K562 (cell line): ENCODE measurements around the gene NR2F1. TPM values are rescaled to one million over a fixed set of nuclear protein-coding genes. Genes with fewer than 3 reads are reported as not detected.

ENCODE experiments used
- ATAC-seq: fragments of 200-7000 bp; cut with Tn5 transposase; 3 replicates; pipeline ENCODE4 v1.9.1; 2020; ENCODE audit warnings: moderate library complexity
- BruUV-seq: library from RNA; stranded (reverse); fragments of 400-500 nt; replicated peaks from 2 replicates; lab custom pipeline; 2021; lab: Mats Ljungman, UMichigan
- CTCF ChIA-PET: fragments of 300-600 bp; formaldehyde crosslinking; extraction: SDS; loops from one replicate; lab custom pipeline; 2021; ENCODE audit warnings: low intra/inter-chr PET ratio; lab: Yijun Ruan, JAX
- POLR2A ChIA-PET: fragments of 300-600, 350-650 bp; sonication (Branson Sonifier 250); formaldehyde crosslinking; extraction: SDS; loops from one replicate; lab custom pipeline; 2021; ENCODE audit warnings: antibody characterized with exemption, inconsistent platforms; lab: Yijun Ruan, JAX
- DNase-seq, 4 experiments: peaks; one replicate each; pipeline versions ENCODE4 v3.0.0 to v3.0.0-alpha.2; 2011 to 2018; ENCODE audit warnings: low spot score in 3 of 4, mixed read lengths in 3 of 4; ENCODE audit errors: extremely low read depth in 1 of 4
- FAIRE-seq: peaks from 2 replicates; lab custom pipeline; 2011; peaks lifted over from hg19 to GRCh38; lab: Jason Lieb, UNC
- H2AFZ ChIP-seq: 2 replicates; pipeline ENCODE4 v1.6.0; 2011; ENCODE audit warnings: low read depth, low read length, control low read depth, inconsistent platforms
- H3K27ac ChIP-seq: fragments of 200-600 bp; 3 replicates; pipeline ENCODE4 v1.8.0; 2011; ENCODE audit warnings: low read depth, mild to moderate bottlenecking, control low read depth, inconsistent platforms, low read length, moderate library complexity, mixed read lengths; ENCODE audit errors: extremely low read depth
- H3K27me3 ChIP-seq, 2 experiments: fragments of 300-600 bp in 1 of 2; 2 replicates in 1 of 2; 3 replicates in 1 of 2; pipeline versions ENCODE4 v1.6.0 to v1.8.0; 2011; ENCODE audit warnings: inconsistent platforms in 2 of 2, low read length in 2 of 2, mild to moderate bottlenecking in 1 of 2, mixed read lengths in 1 of 2, moderate library complexity in 1 of 2; ENCODE audit not compliant: control insufficient read depth in 2 of 2, insufficient read depth in 2 of 2
- H3K36me3 ChIP-seq: fragments of 300-600 bp; 3 replicates; pipeline ENCODE4 v1.8.0; 2011; ENCODE audit warnings: mild to moderate bottlenecking, low read length, inconsistent platforms; ENCODE audit not compliant: control insufficient read depth, insufficient read depth
- H3K4me1 ChIP-seq, 2 experiments: fragments of 200-600 bp in 1 of 2; replicated peaks in 1 of 2; 2 replicates in 1 of 2; 3 replicates in 1 of 2; pipeline versions ENCODE4 v1.5.1 to v1.8.0; 2011; ENCODE audit warnings: inconsistent platforms in 2 of 2, low read length in 2 of 2, mild to moderate bottlenecking in 1 of 2, mixed read lengths in 1 of 2, moderate library complexity in 1 of 2; ENCODE audit not compliant: control insufficient read depth in 2 of 2, insufficient read depth in 2 of 2
- H3K4me2 ChIP-seq: 2 replicates; pipeline ENCODE4 v1.6.1; 2011; ENCODE audit warnings: low read length, control low read depth, inconsistent platforms, mixed read lengths; ENCODE audit not compliant: insufficient read depth
- H3K4me3 ChIP-seq: fragments of 200-600 bp; sonication (generic), shearing (Covaris generic); 2 replicates; pipeline ENCODE4 v1.5.1; 2016; ENCODE audit warnings: control low read depth, inconsistent platforms
- H3K79me2 ChIP-seq: fragments of 200-600 bp; 3 replicates; pipeline ENCODE4 v1.8.0; 2011; ENCODE audit warnings: low read length, inconsistent platforms; ENCODE audit not compliant: control insufficient read depth, insufficient read depth
- H3K9ac ChIP-seq, 2 experiments: 2 replicates each; pipeline versions ENCODE4 v1.6.0 to v1.6.1; 2011; ENCODE audit warnings: low read depth in 2 of 2, low read length in 2 of 2, control low read depth in 1 of 2, inconsistent platforms in 1 of 2, mild to moderate bottlenecking in 1 of 2, mixed read lengths in 1 of 2; ENCODE audit not compliant: insufficient read depth in 1 of 2
- H3K9me1 ChIP-seq: one replicate; pipeline ENCODE4 v1.6.0; 2011; ENCODE audit warnings: inconsistent platforms, mild to moderate bottlenecking, low read length, moderate library complexity; ENCODE audit not compliant: control insufficient read depth, insufficient read depth
- H3K9me3 ChIP-seq: replicated peaks from 2 replicates; pipeline ENCODE4 v1.5.1; 2011; ENCODE audit warnings: low read depth, low read length, inconsistent platforms; ENCODE audit not compliant: control insufficient read depth, insufficient read depth
- H4K20me1 ChIP-seq: replicated peaks from 2 replicates; pipeline ENCODE4 v1.6.1; 2011; ENCODE audit warnings: low read length, inconsistent platforms, mixed read lengths; ENCODE audit not compliant: control insufficient read depth, insufficient read depth
- CBFA2T3 ChIP-seq: fragments of 450-650 bp; IDR thresholded peaks from 2 replicates; pipeline ENCODE4 v1.6.1; 2017
- CHCHD3 ChIP-seq: fragments of 250-450 bp; sonication (Bioruptor Pico); IDR thresholded peaks from 2 replicates; pipeline ENCODE4 v2.1.2; 2022; ENCODE audit warnings: mild to moderate bottlenecking
- CREB1 ChIP-seq, 2 experiments: sonication (generic) in 1 of 2; formaldehyde crosslinking in 1 of 2; IDR thresholded peaks; 2 replicates each; pipeline versions ENCODE4 v1.6.1 to v1.8.0; 2012 to 2022; ENCODE audit warnings: inconsistent platforms in 1 of 2, mild to moderate bottlenecking in 1 of 2, missing genetic modification reagents in 1 of 2, moderate library complexity in 1 of 2
- FOXJ3 ChIP-seq: sonication (generic); formaldehyde crosslinking; IDR thresholded peaks from 2 replicates; pipeline ENCODE4 v1.4.0; 2020; ENCODE audit warnings: mild to moderate bottlenecking, missing genetic modification reagents
- KLF13 ChIP-seq: fragments of 450-650 bp; IDR thresholded peaks from 2 replicates; pipeline ENCODE4 v1.6.1; 2016; ENCODE audit warnings: missing genetic modification characterization, low read depth, mild to moderate bottlenecking, missing compliant biosample characterization, moderate library complexity, borderline replicate concordance
- PTTG1 ChIP-seq: fragments of 450-650 bp; IDR thresholded peaks from 2 replicates; pipeline ENCODE4 v1.6.1; 2016; ENCODE audit warnings: low read depth, mild to moderate bottlenecking, missing genetic modification characterization, missing compliant biosample characterization
- SMC3 ChIP-seq: conservative IDR thresholded peaks from 2 replicates; pipeline ENCODE4 v1.6.1; 2011; ENCODE audit warnings: low read depth, low read length, improper control_type of control experiment; ENCODE audit not compliant: insufficient read depth
- TCF7L2 ChIP-seq: fragments of 150-350 bp; IDR thresholded peaks from 2 replicates; pipeline ENCODE4 v1.6.1; 2016; ENCODE audit warnings: low read depth, mild to moderate bottlenecking, low read length, moderate library complexity
- ZBTB1 ChIP-seq: sonication (generic); formaldehyde crosslinking; IDR thresholded peaks from 2 replicates; pipeline ENCODE4 v1.8.1; 2023; ENCODE audit warnings: missing genetic modification reagents, low read depth, mild to moderate bottlenecking, borderline replicate concordance
- ZC3H4 ChIP-seq: sonication (generic); formaldehyde crosslinking; IDR thresholded peaks from 2 replicates; pipeline ENCODE4 v1.9.0; 2021; ENCODE audit warnings: missing genetic modification reagents, borderline replicate concordance
- ZC3H8 ChIP-seq: fragments of 450-650 bp; IDR thresholded peaks from 2 replicates; pipeline ENCODE4 v1.6.1; 2017
- ZKSCAN3 ChIP-seq: fragments of 250-450 bp; sonication (Bioruptor Pico); IDR thresholded peaks from 2 replicates; pipeline ENCODE4 v1.4.0; 2020
- ZNF124 ChIP-seq: sonication (generic); formaldehyde crosslinking; IDR thresholded peaks from 2 replicates; pipeline ENCODE4 v1.8.1; 2022; ENCODE audit warnings: missing genetic modification reagents
- WGBS: fragments of 100-300 bp; shearing (Covaris generic); methylation state at CpG from one replicate; pipeline ENCODE4 v1.1.6; 2016; ENCODE audit warnings: low coverage, mixed read lengths; ENCODE audit not compliant: insufficient coverage; ENCODE audit errors: missing lambda C conversion rate; 5-methylcytosine and 5-hydroxymethylcytosine counted together
- in situ Hi-C: fragments of 300-500 bp; cut with MboI; formaldehyde crosslinking; loops from 4 replicates; pipeline ENCODE4 v1.15.0; 2018; ENCODE audit warnings: inconsistent platforms, mixed read lengths
- intact Hi-C: fragments of 100-400 bp; cut with micrococcal nuclease; formaldehyde crosslinking; loops from 2 replicates; pipeline ENCODE4 v1.14.2; 2022
- polyA plus RNA-seq, 8 experiments: library from polyadenylated mRNA; depleted of rRNA in 4 of 8; stranded (reverse) in 5 of 8; unstranded in 3 of 8; fragments of >200 nt; fragmentation: Nextera tagmentation in 2 of 8; fragmentation: Illumina TruSeq in 1 of 8; extraction: Ambion mirVana in 2 of 8; extraction: Trizol in 1 of 8; gene quantifications; 2 replicates each; pipeline versions ENCODE4 v1.2.1 to v1.2.3, GENCODE V29; 2011 to 2014; ENCODE audit warnings: inconsistent platforms in 1 of 8, missing spikeins in 1 of 8
- total RNA-seq, 7 experiments: library from RNA; depleted of rRNA in 6 of 7; stranded (reverse); fragments of >200 nt in 6 of 7; fragmentation: Illumina TruSeq in 2 of 7; extraction: Trizol in 2 of 7; gene quantifications; 2 replicates each; pipeline versions ENCODE4 v1.2.1 to v1.2.3, GENCODE V29; 2011 to 2021; ENCODE audit warnings: low replicate concordance in 1 of 7
- TF ChIP-seq, protein P1 (sequence below): fragments of 250-450 bp; sonication (Bioruptor Pico); IDR thresholded peaks from 2 replicates; pipeline ENCODE4 v1.8.0; 2022; ENCODE audit warnings: moderate library complexity, mild to moderate bottlenecking, inconsistent platforms
- TF ChIP-seq, protein P2 (sequence below), 2 experiments: fragments of 450-650 bp in 1 of 2; sonication (generic) in 1 of 2; formaldehyde crosslinking in 1 of 2; IDR thresholded peaks in 1 of 2; conservative IDR thresholded peaks in 1 of 2; 2 replicates each; pipeline versions ENCODE4 v1.6.1 to v1.8.1; 2016 to 2023; ENCODE audit warnings: mild to moderate bottlenecking in 2 of 2, moderate library complexity in 2 of 2, inconsistent platforms in 1 of 2, missing genetic modification reagents in 1 of 2
- TF ChIP-seq, protein P3 (sequence below): fragments of 450-650 bp; conservative IDR thresholded peaks from 2 replicates; pipeline ENCODE4 v1.6.1; 2016; ENCODE audit warnings: missing genetic modification characterization, low read depth, mild to moderate bottlenecking, missing compliant biosample characterization, moderate library complexity
- TF ChIP-seq, protein P4 (sequence below), 2 experiments: IDR thresholded peaks; 2 replicates each; pipeline ENCODE4 v1.6.1; 2011; ENCODE audit warnings: borderline replicate concordance in 1 of 2, control low read depth in 1 of 2, low read depth in 1 of 2, low read length in 1 of 2, mild to moderate bottlenecking in 1 of 2, mixed read lengths in 1 of 2, moderate library complexity in 1 of 2; ENCODE audit not compliant: insufficient read depth in 1 of 2, insufficient read length in 1 of 2, poor library complexity in 1 of 2, severe bottlenecking in 1 of 2; ENCODE audit errors: extremely low read depth in 1 of 2

Gene NR2F1
- total and polyA plus RNA-seq, 9 of the 15 experiments (the other 6 are each of a cell fraction or from before 2014, with no cell fraction given): 0.18 TPM; not detected in 8

DNA sequence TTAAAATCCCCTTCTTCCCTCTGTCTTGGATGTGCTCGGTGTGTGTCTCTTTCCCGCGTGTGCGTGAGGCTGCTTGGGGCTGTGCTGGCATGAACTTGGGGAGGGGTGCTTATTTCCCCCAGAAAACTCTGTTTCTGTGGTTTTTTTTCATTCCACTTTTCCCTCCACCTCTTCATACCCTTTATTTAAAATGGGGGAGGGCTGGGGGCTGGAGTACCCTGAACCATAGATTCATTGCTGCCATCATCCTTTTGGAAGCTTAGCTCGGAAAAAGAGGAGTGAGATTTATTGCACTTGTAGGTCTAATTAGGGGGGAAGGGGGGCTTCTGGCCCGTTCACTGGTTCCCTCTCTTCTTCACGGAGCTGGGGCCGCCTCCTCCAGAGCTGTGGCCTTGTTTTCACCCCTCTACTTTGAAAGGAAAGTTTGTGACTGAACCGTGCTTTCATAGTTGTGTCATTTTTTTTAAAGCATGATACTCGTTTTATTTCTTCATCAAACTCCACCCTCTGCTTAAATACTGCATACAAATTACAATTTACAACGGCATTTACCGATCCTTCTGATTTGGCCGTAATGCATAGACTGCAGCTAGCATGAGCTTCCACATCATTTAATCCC, 2.9 kb downstream of the NR2F1 start:
- CTCF ChIA-PET: no interaction called here
- Histone ChIP-seq H3K4me1 (peaks cover 0 to 14% of the 10 kb centered on the region in 2 experiments; a peak in 2 of 5 replicates), H2AFZ (no peak overlapping the region), H3K9me1 (no peaks in the 10 kb centered on the region), H3K9ac (no peak overlapping the region), H3K27me3 (peaks cover 0 to 6% of the 10 kb centered on the region in 2 experiments; a peak in 3 of 5 replicates), H3K36me3 (no peaks in the 10 kb centered on the region), H3K4me3 (no peak overlapping the region), H4K20me1 (no peaks in the 10 kb centered on the region), H3K4me2 (no peak overlapping the region), H3K27ac (no peak overlapping the region), H3K9me3 (no peaks in the 10 kb centered on the region), H3K79me2 (no peaks in the 10 kb centered on the region)
- no TSS peak for BruUV-seq
- intact Hi-C loops: no loop called here
- no peak for DNase-seq
- POLR2A ChIA-PET: interaction anchor here (0.7 kb wide), 1 partner anchor 658 kb away, joined by 3 read pairs; no protein-coding TSS in a partner anchor
- ATAC-seq: no peak
- 2% methylated on average over 12 of the region's 13 CpGs for WGBS
- no peak for FAIRE-seq
- in situ Hi-C loops: loop anchor here (25.0 kb wide), 1 partner anchor 1151 kb away; no protein-coding TSS in a partner anchor
- TF ChIP-seq, protein P1, sequence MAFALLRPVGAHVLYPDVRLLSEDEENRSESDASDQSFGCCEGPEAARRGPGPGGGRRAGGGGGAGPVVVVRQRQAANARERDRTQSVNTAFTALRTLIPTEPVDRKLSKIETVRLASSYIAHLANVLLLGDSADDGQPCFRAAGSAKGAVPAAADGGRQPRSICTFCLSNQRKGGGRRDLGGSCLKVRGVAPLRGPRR: no peak
- TF ChIP-seq, protein P2, sequence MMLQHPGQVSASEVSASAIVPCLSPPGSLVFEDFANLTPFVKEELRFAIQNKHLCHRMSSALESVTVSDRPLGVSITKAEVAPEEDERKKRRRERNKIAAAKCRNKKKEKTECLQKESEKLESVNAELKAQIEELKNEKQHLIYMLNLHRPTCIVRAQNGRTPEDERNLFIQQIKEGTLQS (IDR thresholded peaks at IDR 0.05): no peak
- TF ChIP-seq, protein P2 (CRISPR knock-in tag; conservative IDR thresholded peaks at IDR 0.05): no peak
- no peak for TF ChIP-seq SMC3
- TF ChIP-seq CREB1 (IDR thresholded peaks at IDR 0.05): no peak
- no peak for TF ChIP-seq CREB1 (CRISPR knock-in tag; IDR thresholded peaks at IDR 0.05)
- no peak for TF ChIP-seq CBFA2T3
- no peak for TF ChIP-seq ZBTB1 (CRISPR knock-in tag)
- TF ChIP-seq CHCHD3: no peak
- TF ChIP-seq ZKSCAN3 (CRISPR knock-in tag): no peak
- no peak for TF ChIP-seq PTTG1 (tag)
- TF ChIP-seq FOXJ3 (CRISPR knock-in tag): no peak
- no peak for TF ChIP-seq KLF13 (tag)
- no peak for TF ChIP-seq TCF7L2
- TF ChIP-seq ZC3H8: no peak
- TF ChIP-seq, protein P3, sequence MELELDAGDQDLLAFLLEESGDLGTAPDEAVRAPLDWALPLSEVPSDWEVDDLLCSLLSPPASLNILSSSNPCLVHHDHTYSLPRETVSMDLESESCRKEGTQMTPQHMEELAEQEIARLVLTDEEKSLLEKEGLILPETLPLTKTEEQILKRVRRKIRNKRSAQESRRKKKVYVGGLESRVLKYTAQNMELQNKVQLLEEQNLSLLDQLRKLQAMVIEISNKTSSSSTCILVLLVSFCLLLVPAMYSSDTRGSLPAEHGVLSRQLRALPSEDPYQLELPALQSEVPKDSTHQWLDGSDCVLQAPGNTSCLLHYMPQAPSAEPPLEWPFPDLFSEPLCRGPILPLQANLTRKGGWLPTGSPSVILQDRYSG (tag): no peak
- TF ChIP-seq ZNF124 (CRISPR knock-in tag): no peak
- TF ChIP-seq, protein P4, sequence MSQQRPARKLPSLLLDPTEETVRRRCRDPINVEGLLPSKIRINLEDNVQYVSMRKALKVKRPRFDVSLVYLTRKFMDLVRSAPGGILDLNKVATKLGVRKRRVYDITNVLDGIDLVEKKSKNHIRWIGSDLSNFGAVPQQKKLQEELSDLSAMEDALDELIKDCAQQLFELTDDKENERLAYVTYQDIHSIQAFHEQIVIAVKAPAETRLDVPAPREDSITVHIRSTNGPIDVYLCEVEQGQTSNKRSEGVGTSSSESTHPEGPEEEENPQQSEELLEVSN (IDR thresholded peaks at IDR 0.05; ENCODE audit: borderline replicate concordance in 1 of 2, extremely low read depth in 1 of 2, insufficient read depth in 1 of 2, insufficient read length in 1 of 2, low read depth in 1 of 2, low read length in 1 of 2, poor library complexity in 1 of 2, severe bottlenecking in 1 of 2): no peak
- TF ChIP-seq ZC3H4: no peak
